NCI-H2107 treated with DMSO at 0.1 percent for 48 hours (cell line): ENCODE results near the gene ABLIM3.
A peak's percentile ranks its signal among the peaks of the same experiment; 100 is the strongest.
"Not testable (repeated sequence)": the region's sequence is repeated elsewhere in the genome, so short reads cannot be mapped to it uniquely, and the experiment has no call there.

ENCODE experiments used
- DNase-seq: peaks from one replicate; lab custom pipeline; 2025; ENCODE audit not compliant: unreplicated experiment; lab: John Stamatoyannopoulos, UW

ABLIM3 gene

DNA sequence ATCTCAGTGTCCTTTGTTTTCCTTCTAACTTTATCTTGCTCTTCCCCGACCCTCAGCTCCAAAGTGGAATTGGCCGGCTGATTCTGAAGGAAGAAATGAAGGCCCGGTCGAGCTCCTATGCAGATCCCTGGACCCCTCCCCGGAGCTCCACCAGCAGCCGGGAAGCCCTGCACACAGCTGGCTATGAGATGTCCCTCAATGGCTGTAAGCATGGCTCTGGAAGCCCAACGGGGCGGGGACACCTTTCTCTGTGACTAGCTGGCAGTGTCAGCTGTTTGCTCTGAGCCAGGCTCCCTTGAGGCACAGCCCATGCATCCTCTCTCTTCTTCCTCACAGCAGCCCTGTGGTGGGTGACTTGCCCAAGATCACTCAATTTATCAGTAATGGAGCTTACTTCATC, 106.4 kb downstream of the ABLIM3 start:
- no peak for DNase-seq

DNA sequence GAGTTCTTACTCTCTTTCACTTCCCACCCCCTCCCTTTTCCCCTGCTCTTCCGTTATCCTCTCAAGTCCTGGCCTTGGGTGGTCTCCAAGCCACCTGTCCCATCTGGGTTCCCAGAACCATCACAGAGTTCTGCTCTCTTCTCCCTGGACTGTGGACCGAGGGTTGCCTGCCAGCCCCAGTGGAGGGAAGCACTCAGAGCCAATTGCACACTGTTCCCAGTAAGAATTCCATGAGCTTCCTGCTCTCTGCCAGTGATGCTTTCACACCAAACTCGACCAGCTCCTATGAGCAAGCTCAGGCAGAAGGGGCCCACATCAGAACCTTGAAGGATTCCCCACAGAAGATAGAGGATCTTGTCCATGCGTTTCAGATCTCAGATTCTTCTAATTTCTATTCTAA, 110.3 kb downstream of the ABLIM3 start:
- DNase-seq, result no peak

DNA sequence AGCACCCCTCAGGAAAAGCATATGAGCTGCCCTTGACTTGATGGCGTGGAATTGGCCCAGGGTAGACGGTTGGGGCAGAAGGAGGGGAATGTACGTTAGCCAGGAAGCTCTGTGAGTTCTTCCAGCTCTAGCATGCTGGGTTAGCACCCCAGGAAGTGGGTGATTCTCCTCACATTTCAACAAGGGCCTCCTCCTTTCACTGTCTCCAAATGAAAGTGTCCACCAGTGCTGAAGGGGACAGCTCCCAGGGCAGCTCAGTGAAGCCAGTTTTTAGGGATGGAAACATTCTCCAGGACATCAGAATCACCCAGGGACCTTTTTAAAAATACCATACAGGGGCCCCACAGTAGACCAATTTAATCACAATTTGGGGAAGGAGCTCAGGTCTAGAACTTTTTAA, 113.2 kb downstream of the ABLIM3 start:
- DNase-seq, result no peak

GRCh38 chr5:149256451-149256850, 115.2 kb downstream of the ABLIM3 start:
- no peak for DNase-seq

GRCh38 chr5:149257131-149257530, 115.8 kb downstream of the ABLIM3 start:
- no peak for DNase-seq

DNA sequence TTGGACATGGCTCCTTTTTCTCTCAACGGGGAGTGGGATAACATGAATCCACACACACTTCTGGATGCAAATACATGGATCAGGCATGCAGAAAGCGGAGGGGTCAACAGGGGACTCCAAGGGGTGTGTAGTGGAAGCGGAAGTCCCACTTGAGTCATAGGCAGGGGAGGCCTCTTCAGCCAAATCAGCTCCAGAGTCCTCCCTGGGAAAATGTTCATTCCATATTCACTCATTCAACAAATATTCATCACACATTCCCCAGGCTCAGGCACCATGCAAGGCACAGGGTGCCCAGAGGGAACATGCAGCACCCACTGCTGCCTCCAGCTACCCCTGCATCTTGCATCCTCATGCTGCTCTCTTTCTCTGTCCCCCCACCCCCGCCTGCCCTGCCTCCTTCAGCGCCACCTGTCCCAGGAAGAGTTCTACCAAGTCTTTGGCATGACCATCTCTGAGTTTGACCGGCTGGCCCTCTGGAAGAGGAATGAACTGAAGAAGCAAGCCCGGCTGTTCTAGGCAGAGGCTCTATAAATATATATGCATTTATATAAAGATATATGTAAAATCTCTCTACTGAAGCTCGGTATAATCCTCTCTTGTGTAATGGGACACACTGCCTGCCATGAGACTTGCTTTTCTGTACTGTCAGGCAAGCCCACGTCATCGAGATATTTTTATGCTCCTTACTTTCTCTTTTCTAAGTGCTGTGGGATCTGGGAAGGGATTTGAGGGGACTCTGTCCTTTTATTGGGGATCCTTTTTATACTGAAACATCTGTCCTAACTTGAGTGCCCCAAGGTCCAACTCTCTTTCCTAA, 116.8 kb downstream of the ABLIM3 start:
- DNase-seq, result no peak

- DNase-seq, result peak; percentile 13
Observed at GRCh38 chr5:149260761-149261160, 119.5 kb downstream of the ABLIM3 start.

- DNase-seq, result no peak
Observed at GRCh38 chr5:149261246-149261645, 120.0 kb downstream of the ABLIM3 start.

DNA sequence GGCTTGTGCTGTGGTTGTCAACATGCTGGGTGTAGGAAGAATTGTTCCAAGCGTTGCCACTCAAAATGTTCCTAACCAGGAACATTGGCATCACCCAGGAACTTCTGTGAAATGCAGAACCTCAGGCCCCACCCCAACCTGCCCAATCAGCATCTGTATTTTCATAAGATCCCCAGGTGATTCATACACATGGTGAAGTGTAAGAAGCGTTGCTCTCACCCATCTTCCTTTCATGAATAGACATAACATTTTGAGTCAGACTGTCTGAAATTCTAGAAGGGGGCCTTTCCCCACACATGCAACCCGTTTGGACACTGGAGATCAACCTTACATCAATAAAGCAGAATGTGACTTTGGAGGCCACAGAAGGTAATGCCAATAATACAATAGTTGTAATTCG, 121.0 kb downstream of the ABLIM3 start:
- no peak for DNase-seq

DNA sequence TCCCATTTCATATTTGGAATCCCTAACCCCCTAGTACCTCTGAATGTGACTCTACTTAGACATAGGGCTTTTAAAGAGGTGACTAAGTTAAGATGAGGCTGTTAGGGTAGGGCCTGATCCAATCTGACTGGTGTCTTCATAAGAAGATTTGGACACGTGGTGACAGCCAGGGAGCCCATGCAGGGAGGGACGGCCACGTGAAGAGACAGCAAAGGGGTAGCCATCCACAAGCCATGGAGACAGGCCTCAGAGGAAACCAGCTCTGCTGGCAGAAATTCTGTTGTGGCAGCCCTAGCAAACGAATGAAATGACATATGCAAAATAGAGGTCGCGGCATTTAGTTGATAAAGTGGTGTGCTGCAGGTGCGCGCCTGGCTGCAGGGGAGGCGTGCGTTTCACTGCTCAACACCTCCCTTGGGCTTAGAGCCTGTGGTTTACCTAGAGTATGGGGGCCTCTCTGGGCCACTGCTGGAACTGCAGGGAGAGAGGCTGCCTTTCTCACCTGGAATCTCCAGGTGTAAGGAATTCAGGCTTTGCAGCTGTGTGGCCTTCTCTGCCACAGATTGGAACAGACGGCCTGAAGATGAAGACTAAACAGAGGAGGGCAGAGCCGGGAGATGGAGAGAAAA, 123.3 kb downstream of the ABLIM3 start:
- peak; percentile 60 for DNase-seq

DNA sequence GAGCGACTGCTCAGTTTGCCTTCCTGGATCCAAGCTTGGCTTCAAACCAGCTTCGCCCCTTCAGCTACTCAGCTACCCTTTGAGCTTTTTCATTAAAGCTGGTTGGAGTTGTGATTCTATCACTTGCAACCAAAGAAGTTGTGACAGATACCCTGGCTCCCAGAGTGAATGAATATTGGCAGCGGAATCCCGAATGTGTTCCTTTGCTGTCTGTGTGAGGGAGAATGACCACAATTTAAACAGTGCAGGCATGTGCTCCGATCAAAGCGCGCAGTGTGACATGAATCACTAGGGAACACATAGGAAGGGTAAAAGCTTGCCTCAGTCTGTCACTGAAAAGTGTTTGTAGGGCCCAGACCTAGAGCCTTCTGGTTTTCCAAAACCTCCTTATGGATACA, 123.8 kb downstream of the ABLIM3 start:
- DNase-seq, result no peak

DNA sequence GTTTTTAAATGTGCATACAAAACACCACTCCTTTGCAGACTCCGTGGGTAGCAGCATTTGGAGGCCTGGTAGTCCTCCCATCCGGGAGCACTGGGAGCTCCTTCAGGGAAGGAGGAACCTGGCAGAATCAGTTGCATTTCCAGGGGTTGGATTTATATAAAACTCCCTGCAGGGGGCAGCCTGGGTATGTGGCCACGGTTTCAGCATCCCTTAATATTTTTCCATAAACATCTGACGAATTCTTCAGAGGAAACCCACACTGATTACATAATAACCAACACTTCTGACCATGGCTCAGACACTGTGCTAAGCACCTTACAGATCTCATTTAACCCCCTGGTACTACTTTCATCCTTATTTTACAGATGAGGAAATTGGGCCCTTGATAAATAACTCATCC, 124.3 kb downstream of the ABLIM3 start:
- DNase-seq, result no peak

DNA sequence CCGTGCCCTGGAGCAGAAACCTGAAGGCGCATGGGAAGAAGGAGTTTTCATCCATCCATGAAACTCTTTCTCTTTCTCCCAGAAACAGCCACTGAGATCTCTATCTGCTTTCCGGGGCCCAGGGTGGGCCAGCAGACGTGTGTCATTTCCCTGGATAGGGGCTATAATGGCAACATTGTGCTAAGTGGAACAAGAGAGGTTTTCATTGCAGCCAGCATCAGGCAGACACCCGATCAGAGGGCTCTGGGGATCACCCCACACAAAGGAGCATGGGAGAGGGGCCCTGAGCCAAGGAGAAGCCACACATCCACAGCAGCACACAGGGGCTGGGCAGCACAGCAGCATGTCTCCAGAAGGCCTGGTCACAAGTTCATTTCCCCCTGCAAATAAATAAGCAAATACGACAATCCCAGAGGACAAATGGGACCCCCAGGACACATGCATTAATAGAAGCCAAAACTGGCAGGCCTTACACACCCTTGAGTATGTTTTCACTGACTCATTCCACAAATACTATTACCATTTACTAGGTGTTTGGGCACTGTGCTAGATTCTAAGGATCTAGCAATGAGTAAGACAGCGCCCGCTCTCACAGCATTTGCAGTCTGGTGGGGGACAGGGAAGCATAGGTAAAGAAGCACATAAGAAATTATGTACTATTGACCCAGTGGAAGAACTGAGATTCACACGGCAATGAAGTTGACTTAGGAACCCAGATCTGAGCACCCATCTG, 126.1 kb downstream of the ABLIM3 start:
- no peak for DNase-seq

- peak; percentile 36 for DNase-seq
Observed at GRCh38 chr5:149268928-149269557, 127.8 kb downstream of the ABLIM3 start.

DNA sequence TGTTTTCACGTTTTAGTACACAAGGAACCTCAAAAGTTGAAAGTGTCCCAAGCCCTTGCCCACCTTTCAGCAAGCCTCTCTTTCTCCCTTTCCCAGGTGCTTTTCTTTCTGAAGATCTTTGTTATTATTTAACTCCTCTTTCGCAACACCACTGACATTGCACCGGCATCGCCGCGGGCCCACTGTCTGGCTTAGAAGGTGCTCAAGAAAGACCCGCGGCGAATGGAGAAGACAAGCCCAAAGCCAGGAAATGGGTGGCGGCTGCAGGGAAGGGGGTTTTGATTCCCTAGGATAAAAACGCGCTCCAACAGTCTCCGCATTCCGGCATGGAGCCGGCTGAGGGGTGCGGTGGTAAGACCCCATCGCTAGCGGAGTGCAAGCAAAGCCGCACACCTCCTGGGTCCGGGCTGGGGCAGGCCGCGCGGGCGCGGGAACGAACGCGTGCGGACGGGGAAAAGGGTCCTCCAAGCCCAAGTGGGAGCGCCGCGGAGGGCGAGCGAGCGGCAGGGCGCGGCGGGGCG, 130.0 kb downstream of the ABLIM3 start:
- no peak for DNase-seq

- peak; percentile 10 for DNase-seq
Observed at GRCh38 chr5:149271716-149272563, 130.6 kb downstream of the ABLIM3 start, which contains the start of gene AFAP1L1. Gene AFAP1L1, plus strand, starts transcription at chr5:149271859. Its CDS starts 110 bp downstream, at chr5:149271969.

DNA sequence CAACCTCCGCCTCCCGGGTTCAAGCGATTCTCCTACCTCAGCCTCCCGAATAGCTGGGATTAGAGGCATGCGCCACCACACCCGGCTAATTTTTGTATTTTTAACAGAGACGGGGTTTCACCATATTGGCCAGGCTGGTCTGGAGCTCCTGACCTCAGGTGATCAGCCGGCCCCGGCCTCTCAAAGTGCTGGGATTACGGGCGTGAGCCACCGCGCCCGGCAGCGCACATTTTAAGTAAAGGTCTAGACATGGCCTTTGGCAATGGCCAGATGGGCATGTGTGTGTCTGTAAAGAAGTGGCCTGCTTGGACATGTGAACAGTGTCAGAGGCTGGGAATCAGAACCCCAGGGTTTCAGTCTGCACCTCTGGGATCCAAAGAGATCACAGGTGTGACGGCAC, 131.5 kb downstream of the ABLIM3 start:
- DNase-seq, result not testable (repeated sequence)

DNA sequence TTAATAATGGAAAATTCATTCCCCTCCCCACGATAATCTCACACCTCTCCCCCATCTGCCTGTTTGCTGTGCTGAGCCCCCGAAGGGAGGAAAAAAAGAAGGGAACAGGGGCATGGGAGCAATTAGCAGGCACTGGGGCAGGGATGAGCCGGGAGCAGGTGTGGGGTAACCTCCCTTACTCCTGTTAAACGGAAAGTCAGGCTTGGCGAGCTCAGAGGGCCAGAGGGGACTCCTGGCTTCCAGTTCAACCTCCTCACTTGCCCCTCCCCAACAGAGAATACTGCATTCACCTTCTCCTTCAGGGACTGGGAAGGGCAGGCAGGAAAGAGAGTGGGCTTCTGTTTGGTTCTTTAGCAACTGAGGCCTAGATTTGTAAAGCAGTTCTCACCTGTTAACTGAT, 131.9 kb downstream of the ABLIM3 start:
- DNase-seq, result no peak

DNA sequence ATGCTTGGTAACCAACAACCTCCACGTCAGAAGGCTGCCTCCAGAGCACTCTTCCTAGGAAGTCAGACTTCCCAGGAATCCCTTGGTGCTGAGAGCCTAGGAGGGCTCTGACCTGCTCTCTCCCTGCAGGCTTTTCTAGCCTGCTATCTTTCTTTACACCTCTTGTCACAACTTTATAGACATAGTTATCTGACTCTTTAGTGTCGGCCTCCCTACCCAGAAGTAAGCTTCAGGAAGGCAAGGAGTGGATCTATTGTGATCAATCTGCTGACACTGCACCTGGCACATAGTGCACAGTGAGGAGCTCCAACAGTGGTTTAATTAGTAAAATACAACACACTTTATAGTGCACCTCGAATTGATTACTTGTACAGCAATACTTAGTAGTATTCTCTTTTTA, 132.7 kb downstream of the ABLIM3 start:
- DNase-seq, result no peak

DNA sequence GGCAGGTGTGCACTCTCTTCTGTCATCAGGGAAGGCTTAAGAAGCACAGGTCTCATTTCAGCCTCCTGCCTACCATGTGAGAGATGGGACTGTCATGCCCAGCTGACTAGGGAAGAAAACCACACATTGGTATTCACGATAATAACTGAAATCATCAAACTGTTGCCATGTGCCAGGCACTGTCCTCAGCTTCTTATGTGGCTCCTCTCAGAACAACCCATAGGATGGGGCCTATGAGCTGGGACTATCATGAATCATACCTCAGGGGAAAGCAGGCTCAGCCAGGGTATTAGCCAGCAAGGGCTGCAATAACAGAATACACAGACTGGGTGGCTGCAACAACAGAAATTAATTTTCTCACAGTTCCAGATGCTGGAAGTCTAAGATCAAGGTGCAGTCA, 133.6 kb downstream of the ABLIM3 start:
- no peak for DNase-seq
